ENCODE data around the gene PDCD4. TPM values are rescaled to one million over a fixed set of nuclear protein-coding genes. Genes with fewer than 3 reads are reported as not detected.

PDCD4 gene
- total and polyA plus RNA-seq, 9 of the 15 experiments (the other 6 are each of a cell fraction or from before 2014, with no cell fraction given): 12.9 to 44.1 (median 33.7) TPM

GRCh38 chr10:110880012-110880411, 8.3 kb downstream of the PDCD4 start (continued):
- TF ChIP-seq HINFP (tag; conservative IDR thresholded peaks at IDR 0.05; ENCODE audit: low read depth) (no peak), HNRNPH1 (optimal IDR thresholded peaks at IDR 0.05; ENCODE audit: low read depth, low read length) (no peak), YY1 (IDR thresholded peaks at IDR 0.05; ENCODE audit: borderline replicate concordance in 1 of 3, control insufficient read depth in 1 of 3, extremely low read depth in 1 of 3, insufficient read depth in 3 of 3, insufficient read length in 1 of 3, insufficient replicate concordance in 2 of 3, low read depth in 1 of 3, low read length in 2 of 3) (no peak), RBM17 (IDR thresholded peaks at IDR 0.05; ENCODE audit: borderline replicate concordance, low read depth, low read length) (no peak), NFRKB (IDR thresholded peaks at IDR 0.05; ENCODE audit: low read depth) (no peak), ZNF511 (CRISPR knock-in tag; IDR thresholded peaks at IDR 0.05) (no peak), PCBP1 (IDR thresholded peaks at IDR 0.05; ENCODE audit: low read depth, low read length, poor library complexity, severe bottlenecking) (no peak)

GRCh38 chr10:110881247-110881646, 9.5 kb downstream of the PDCD4 start:
- ChIA-PET POLR2A (no interaction called here), CTCF (ENCODE audit: low intra/inter-chr PET ratio) (no interaction called here)
- TF ChIP-seq SMC3 (conservative IDR thresholded peaks at IDR 0.05; ENCODE audit: insufficient read depth, low read depth, low read length): no peak
- TF ChIP-seq ELF4 (CRISPR knock-in tag; IDR thresholded peaks at IDR 0.05): no peak
- no peak for TF ChIP-seq SMAD1 (IDR thresholded peaks at IDR 0.05; ENCODE audit: low read depth, low read length, partially characterized antibody)
- TF ChIP-seq ZNF175 (CRISPR knock-in tag; IDR thresholded peaks at IDR 0.05; ENCODE audit: low read depth): no peak
- no peak for TF ChIP-seq TSHZ1 (CRISPR knock-in tag; IDR thresholded peaks at IDR 0.05)
- no peak for TF ChIP-seq MXD1 (CRISPR knock-in tag; IDR thresholded peaks at IDR 0.05; ENCODE audit: borderline replicate concordance, poor library complexity, severe bottlenecking)
- DNase-seq (ENCODE audit: extremely low read depth in 1 of 4, low spot score in 3 of 4): no peak
- WGBS (ENCODE audit: insufficient coverage, low coverage, missing lambda C conversion rate): 92% methylated on average over 8 of the region's 9 CpGs
- in situ Hi-C loops (cut with MboI): loop anchor here (25.0 kb wide), 1 partner anchor 269 kb away; no protein-coding TSS in a partner anchor
- Histone ChIP-seq H3K9me1 (ENCODE audit: control insufficient read depth, insufficient read depth, low read length) (no peaks in the 10 kb centered on the region), H3K27me3 (ENCODE audit: control insufficient read depth in 2 of 2, insufficient read depth in 2 of 2, low read length in 2 of 2) (no peaks in the 10 kb centered on the region), H3K9ac (ENCODE audit: insufficient read depth in 1 of 2, low read depth in 2 of 2, low read length in 2 of 2) (no peak overlapping the region), H3K9me3 (replicated peaks; ENCODE audit: control insufficient read depth, insufficient read depth, low read depth, low read length) (no peaks in the 10 kb centered on the region), H3K4me3 (no peak overlapping the region), H4K20me1 (replicated peaks; ENCODE audit: control insufficient read depth, insufficient read depth, low read length) (no peaks in the 10 kb centered on the region), H2AFZ (ENCODE audit: low read depth, low read length) (no peak overlapping the region), H3K79me2 (ENCODE audit: control insufficient read depth, insufficient read depth, low read length) (no peaks in the 10 kb centered on the region), H3K36me3 (ENCODE audit: control insufficient read depth, insufficient read depth, low read length) (peaks cover 15% of the 10 kb centered on the region), H3K4me1 (replicated peaks in 1 of 2; ENCODE audit: control insufficient read depth in 2 of 2, insufficient read depth in 2 of 2, low read length in 2 of 2) (peaks cover 0 to 4% of the 10 kb centered on the region in 2 experiments; a peak in 3 of 5 replicates), H3K27ac (ENCODE audit: extremely low read depth, low read depth, low read length) (no peak overlapping the region), H3K4me2 (ENCODE audit: insufficient read depth, low read length) (no peak overlapping the region)
- no peak for ATAC-seq
- intact Hi-C loops (cut with micrococcal nuclease): no loop called here
- FAIRE-seq: no peak
- BruUV-seq (replicated peaks): no TSS peak
